BLaER1 treated with 17β-estradiol and CSF1 and Interleukin-3, amounts not matched to agents 10 nM and 100 nM (cell line): Measurements from ENCODE around the gene PGM2L1.

Experiments
- H3K27ac ChIP-seq, 11 experiments: shearing (Covaris generic); formaldehyde crosslinking; 2 replicates each; pipeline ENCODE4 v1.8.1; 2022
- H3K27me3 ChIP-seq, 11 experiments: shearing (Covaris generic); formaldehyde crosslinking; 2 replicates each; pipeline ENCODE4 v1.8.1; 2022
- H3K36me3 ChIP-seq, 11 experiments: shearing (Covaris generic); formaldehyde crosslinking; 2 replicates each; pipeline ENCODE4 v1.8.1; 2022
- H3K4me1 ChIP-seq, 10 experiments: shearing (Covaris generic); formaldehyde crosslinking; 2 replicates each; pipeline ENCODE4 v1.8.1; 2022
- H3K4me2 ChIP-seq, 11 experiments: shearing (Covaris generic); formaldehyde crosslinking; 2 replicates each; pipeline ENCODE4 v1.8.1; 2022
- H3K4me3 ChIP-seq, 10 experiments: shearing (Covaris generic); formaldehyde crosslinking; 2 replicates each; pipeline ENCODE4 v1.8.1; 2022
- H3K9ac ChIP-seq, 11 experiments: shearing (Covaris generic); formaldehyde crosslinking; 2 replicates each; pipeline ENCODE4 v1.8.1; 2022
- H3K9me3 ChIP-seq, 11 experiments: shearing (Covaris generic); formaldehyde crosslinking; replicated peaks in 1 of 11; 2 replicates each; pipeline ENCODE4 v1.8.1; 2022
- H4K20me1 ChIP-seq, 11 experiments: shearing (Covaris generic); formaldehyde crosslinking; 2 replicates each; pipeline ENCODE4 v1.8.1; 2022
- Cebpa-rat ChIP-seq, 11 experiments: shearing (Covaris generic); IDR thresholded peaks; 2 replicates each; pipeline ENCODE4 v1.8.1; 2022

PGM2L1 gene

DNA sequence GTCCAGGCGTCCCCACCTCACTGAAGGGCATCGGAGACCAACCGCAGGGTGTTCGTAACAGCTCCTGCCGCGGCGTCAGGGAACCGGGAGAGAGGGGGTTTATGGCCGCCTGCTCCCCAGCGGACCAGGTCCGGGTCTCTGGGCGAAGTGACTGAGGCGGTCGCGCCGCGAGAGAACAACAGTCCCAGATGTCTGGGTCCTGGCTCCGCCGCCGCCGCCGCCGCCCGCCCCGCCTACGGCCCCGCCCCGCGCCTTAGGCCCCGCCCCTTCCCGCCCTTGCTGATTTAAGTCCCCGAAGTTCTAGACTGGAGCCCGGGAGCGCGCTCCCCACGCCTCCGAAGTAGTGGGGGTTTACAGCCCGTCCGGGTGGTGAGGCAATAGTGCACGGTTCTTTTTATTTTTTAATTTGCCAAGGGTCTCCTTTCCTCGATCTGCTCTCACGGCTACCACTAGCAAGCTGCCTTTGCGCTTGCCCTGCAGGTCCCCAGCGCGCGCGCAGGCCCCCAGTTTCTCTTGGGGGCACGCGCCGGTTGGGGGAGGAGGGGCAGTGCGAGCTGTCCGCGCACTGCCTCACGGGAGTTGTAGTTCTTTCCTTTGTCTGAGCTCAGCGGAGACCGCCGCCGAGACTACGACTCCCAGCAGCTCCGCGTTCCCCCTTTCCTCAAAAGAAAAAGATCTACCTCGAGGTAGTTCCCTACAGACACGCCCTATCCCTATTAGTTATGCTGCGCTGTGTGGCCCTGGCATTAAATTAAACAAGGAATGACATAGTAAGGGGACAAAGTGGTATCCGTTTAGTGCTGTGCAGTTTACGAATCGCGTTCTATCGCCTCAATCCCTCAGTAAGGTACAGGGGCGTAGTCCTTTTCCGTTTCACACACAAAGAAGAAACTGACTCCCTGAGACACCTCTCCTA, at the start of gene PGM2L1:
Gene PGM2L1, minus strand, starts transcription at position 190 of the 916 bp plus-strand sequence. CDS start 272 bp downstream, outside the sequence.
- H3K4me3 ChIP-seq, result peak within 1 kb of the TSS; percentile 72 to 99 (median 90)

DNA sequence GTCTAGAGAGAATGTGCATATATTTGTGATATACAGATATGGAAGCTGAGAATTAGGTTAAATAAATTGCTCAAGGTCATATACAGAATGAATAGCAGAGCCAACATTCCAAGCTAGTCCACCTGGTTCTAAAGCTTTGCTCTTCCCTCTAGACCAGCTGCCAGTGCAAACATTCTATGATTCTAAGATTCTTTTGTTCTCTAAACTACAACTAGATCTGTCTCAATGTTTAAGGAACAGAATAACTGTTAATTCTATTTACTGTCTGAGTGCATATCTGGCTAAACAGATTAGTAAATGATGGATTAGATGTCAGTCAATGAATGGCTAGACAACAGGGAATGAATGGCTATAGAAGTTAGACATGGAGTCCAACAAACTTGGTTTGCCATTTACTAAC, 49.5 kb upstream of the PGM2L1 start:
- Histone ChIP-seq H3K4me3 (no peak overlapping the region), H3K4me1 (peaks cover 10 to 26% (median 17%) of the 10 kb centered on the region in 10 experiments), H3K27me3 (no peaks in the 10 kb centered on the region), H3K4me2 (no peak overlapping the region), H4K20me1 (no peaks in the 10 kb centered on the region), H3K9ac (no peak overlapping the region), H3K36me3 (no peaks in the 10 kb centered on the region), H3K9me3 (no peaks in the 10 kb centered on the region), H3K27ac (no peak overlapping the region)
- no peak for TF ChIP-seq Cebpa-rat (IDR thresholded peaks at IDR 0.05)

More for the DNA sequence above, at the start of gene PGM2L1:
- H3K27me3 ChIP-seq, result no peaks in the 10 kb centered on the region
- peak within 1 kb of the TSS; percentile 62 to 88 (median 84) for H3K27ac ChIP-seq
- peaks cover 5 to 17% (median 9%) of the 10 kb centered on the region in 10 experiments; a peak in 15 of 20 replicates for H3K4me1 ChIP-seq
- H3K4me2 ChIP-seq, result peak within 1 kb of the TSS; percentile 84 to 95 (median 90)
- no peaks in the 10 kb centered on the region; a peak in 3 of 22 replicates for H4K20me1 ChIP-seq
- no peaks in the 10 kb centered on the region for H3K9me3 ChIP-seq
- H3K9ac ChIP-seq, result peak within 1 kb of the TSS; percentile 80 to 88 (median 86)
- no peaks in the 10 kb centered on the region for H3K36me3 ChIP-seq
- peak in 1 of 11 experiments; percentile 9; a peak in 1 of 22 replicates for TF ChIP-seq Cebpa-rat (IDR thresholded peaks at IDR 0.05)

GRCh38 chr11:74446532-74446938, 48.3 kb upstream of the PGM2L1 start:
- H3K4me3 ChIP-seq, result no peak overlapping the region
- H3K36me3 ChIP-seq, result no peaks in the 10 kb centered on the region
- no peaks in the 10 kb centered on the region for H3K27me3 ChIP-seq
- no peak overlapping the region for H3K9ac ChIP-seq
- no peak for TF ChIP-seq Cebpa-rat (IDR thresholded peaks at IDR 0.05)
- peaks cover 10 to 26% (median 17%) of the 10 kb centered on the region in 10 experiments for H3K4me1 ChIP-seq
- peaks cover 0 to 2% (median 0%) of the 10 kb centered on the region in 11 experiments; a peak in 2 of 22 replicates for H3K9me3 ChIP-seq
- H3K27ac ChIP-seq, result no peak overlapping the region
- H4K20me1 ChIP-seq, result no peaks in the 10 kb centered on the region
- no peak overlapping the region for H3K4me2 ChIP-seq

- Histone ChIP-seq H3K9me3 (peaks cover 12 to 24% (median 15%) of the 10 kb centered on the region in 11 experiments; a peak in 19 of 22 replicates), H4K20me1 (no peaks in the 10 kb centered on the region), H3K27ac (no peak overlapping the region), H3K36me3 (peaks cover 0 to 4% (median 0%) of the 10 kb centered on the region in 11 experiments; a peak in 1 of 22 replicates), H3K4me3 (no peak overlapping the region), H3K4me1 (peaks cover 0 to 10% (median 5%) of the 10 kb centered on the region in 10 experiments; a peak in 11 of 20 replicates), H3K27me3 (no peaks in the 10 kb centered on the region), H3K9ac (no peak overlapping the region), H3K4me2 (peak overlapping the region in 1 of 11 experiments; percentile 29; a peak in 1 of 22 replicates)
- no peak for TF ChIP-seq Cebpa-rat (IDR thresholded peaks at IDR 0.05)
These were observed 46.1 kb upstream of the PGM2L1 start for GRCh38 chr11:74444173-74444826.

DNA sequence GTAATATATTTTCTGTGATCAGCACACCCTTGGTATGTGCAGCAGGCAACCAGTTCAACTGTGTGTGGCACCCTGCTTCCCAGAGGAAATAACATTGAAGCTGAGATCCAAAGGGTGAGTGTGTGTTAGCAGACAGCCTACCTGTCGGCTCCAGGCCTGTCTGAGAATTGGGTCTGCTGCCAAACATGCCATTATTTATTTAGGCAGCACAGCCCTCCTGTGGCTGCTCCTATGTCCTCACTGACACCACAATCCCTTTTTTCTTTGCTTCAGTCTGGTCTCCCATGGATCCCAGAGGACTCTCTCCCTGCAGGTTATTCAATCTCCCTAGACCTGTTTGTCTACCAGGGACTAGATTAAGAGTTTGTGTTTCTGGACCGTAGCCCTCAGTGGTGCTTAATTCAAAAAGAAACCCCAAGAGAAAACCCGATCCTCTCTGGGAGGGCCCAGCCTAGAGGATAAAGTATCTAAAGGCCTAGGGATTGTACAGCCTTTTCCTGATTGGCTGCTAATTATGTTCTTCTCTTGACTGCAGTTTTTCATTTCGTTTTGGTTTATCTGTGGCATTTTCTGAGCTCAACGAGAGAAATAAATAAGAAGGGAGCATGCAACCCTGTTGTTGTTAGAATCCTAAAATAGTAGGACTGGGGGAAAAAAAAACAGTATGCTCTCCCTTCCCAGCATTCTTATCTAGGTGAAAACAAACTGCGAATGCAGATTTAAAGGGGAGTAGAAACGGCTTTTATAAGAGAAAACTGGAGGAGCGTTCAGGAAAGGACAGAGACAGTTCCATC, 45.0 kb upstream of the PGM2L1 start:
- peaks cover 0 to 4% (median 0%) of the 10 kb centered on the region in 11 experiments; a peak in 1 of 22 replicates for H3K36me3 ChIP-seq
- no peak for TF ChIP-seq Cebpa-rat (IDR thresholded peaks at IDR 0.05)
- H3K27me3 ChIP-seq, result no peaks in the 10 kb centered on the region
- H3K9ac ChIP-seq, result no peak overlapping the region
- no peak overlapping the region for H3K4me3 ChIP-seq
- H3K4me1 ChIP-seq, result peaks cover 0 to 4% (median 0%) of the 10 kb centered on the region in 10 experiments; a peak in 1 of 20 replicates
- no peaks in the 10 kb centered on the region for H4K20me1 ChIP-seq
- H3K4me2 ChIP-seq, result no peak overlapping the region; a peak in 1 of 22 replicates
- H3K27ac ChIP-seq, result no peak overlapping the region
- H3K9me3 ChIP-seq, result peaks cover 12 to 24% (median 15%) of the 10 kb centered on the region in 11 experiments; a peak in 19 of 22 replicates

- Histone ChIP-seq H4K20me1 (no peaks in the 10 kb centered on the region), H3K4me1 (peaks cover 0 to 4% (median 0%) of the 10 kb centered on the region in 10 experiments; a peak in 1 of 20 replicates), H3K36me3 (peaks cover 0 to 4% (median 0%) of the 10 kb centered on the region in 11 experiments; a peak in 1 of 22 replicates), H3K4me3 (no peak overlapping the region), H3K9me3 (peaks cover 12 to 24% (median 15%) of the 10 kb centered on the region in 11 experiments; a peak in 19 of 22 replicates), H3K4me2 (no peak overlapping the region), H3K27me3 (no peaks in the 10 kb centered on the region), H3K9ac (no peak overlapping the region), H3K27ac (no peak overlapping the region)
- no peak for TF ChIP-seq Cebpa-rat (IDR thresholded peaks at IDR 0.05)
These were observed 44.4 kb upstream of the PGM2L1 start for GRCh38 chr11:74442636-74443035.

- no peak for TF ChIP-seq Cebpa-rat (IDR thresholded peaks at IDR 0.05)
- Histone ChIP-seq H3K27me3 (no peaks in the 10 kb centered on the region), H3K27ac (no peak overlapping the region)
These were observed 40.4 kb upstream of the PGM2L1 start for GRCh38 chr11:74438681-74439080.

GRCh38 chr11:74437441-74438042, 39.3 kb upstream of the PGM2L1 start:
- peaks cover 0 to 4% (median 0%) of the 10 kb centered on the region in 11 experiments; a peak in 1 of 22 replicates for H3K36me3 ChIP-seq
- no peaks in the 10 kb centered on the region for H3K27me3 ChIP-seq
- peaks cover 12 to 24% (median 15%) of the 10 kb centered on the region in 11 experiments; a peak in 19 of 22 replicates for H3K9me3 ChIP-seq
- no peak overlapping the region for H3K4me2 ChIP-seq
- no peak overlapping the region for H3K9ac ChIP-seq
- no peak overlapping the region for H3K27ac ChIP-seq
- H3K4me3 ChIP-seq, result no peak overlapping the region
- H4K20me1 ChIP-seq, result no peaks in the 10 kb centered on the region
- TF ChIP-seq Cebpa-rat (IDR thresholded peaks at IDR 0.05), result no peak
- H3K4me1 ChIP-seq, result peaks cover 0 to 8% (median 0%) of the 10 kb centered on the region in 10 experiments; a peak in 2 of 20 replicates

More at GRCh38 chr11:74438681-74439080, 40.4 kb upstream of the PGM2L1 start:
- Histone ChIP-seq H3K4me2 (no peak overlapping the region), H3K4me3 (no peak overlapping the region), H4K20me1 (no peaks in the 10 kb centered on the region), H3K9me3 (peaks cover 12 to 24% (median 15%) of the 10 kb centered on the region in 11 experiments; a peak in 19 of 22 replicates), H3K36me3 (peaks cover 0 to 4% (median 0%) of the 10 kb centered on the region in 11 experiments; a peak in 1 of 22 replicates), H3K4me1 (peaks cover 0 to 8% (median 0%) of the 10 kb centered on the region in 10 experiments; a peak in 2 of 20 replicates), H3K9ac (no peak overlapping the region)
